Panc1 (cell line): ENCODE data around the gene ST6GALNAC6. TPM values are rescaled to one million over a fixed set of nuclear protein-coding genes. Genes with fewer than 3 reads are reported as not detected.

Experiments
- ATAC-seq: fragments of 200-7000 bp; cut with Tn5 transposase; 2 replicates; pipeline ENCODE4 v1.9.1; 2020; ENCODE audit warnings: mild to moderate bottlenecking, moderate library complexity
- BruUV-seq: library from RNA; stranded (reverse); fragments of 400-500 nt; replicated peaks from 2 replicates; lab custom pipeline; 2021; lab: Mats Ljungman, UMichigan
- CTCF ChIA-PET: fragments of 300-600 bp; sonication (Branson Sonifier 250); formaldehyde crosslinking; loops from one replicate; lab custom pipeline; 2022; ENCODE audit warnings: antibody characterized with exemption; lab: Charles Lee
- POLR2A ChIA-PET: fragments of 300-600 bp; sonication (Branson Sonifier 250); formaldehyde crosslinking; loops from one replicate; lab custom pipeline; 2022; ENCODE audit warnings: antibody characterized with exemption; lab: Charles Lee
- DNase-seq: peaks from one replicate; pipeline ENCODE4 v3.0.0-alpha.2; 2010; ENCODE audit warnings: low read depth, low spot score
- H3K27ac ChIP-seq: 2 replicates; pipeline ENCODE4 v1.5.1; 2011; ENCODE audit warnings: mild to moderate bottlenecking, low read length, inconsistent platforms
- H3K27me3 ChIP-seq: fragments of 200-500 bp; sonication (Bioruptor generic); 2 replicates; pipeline ENCODE4 v1.6.0; 2014; ENCODE audit warnings: low read length, inconsistent platforms; ENCODE audit not compliant: control insufficient read depth, insufficient read depth
- H3K36me3 ChIP-seq: fragments of 200-500 bp; sonication (Bioruptor generic); 2 replicates; pipeline ENCODE4 v1.5.1; 2014; ENCODE audit warnings: inconsistent platforms, mild to moderate bottlenecking, low read length, moderate library complexity; ENCODE audit not compliant: control insufficient read depth, insufficient read depth
- H3K4me1 ChIP-seq: 2 replicates; pipeline ENCODE4 v1.5.1; 2011; ENCODE audit warnings: inconsistent platforms, mild to moderate bottlenecking, low read length, moderate library complexity; ENCODE audit not compliant: control insufficient read depth, insufficient read depth
- H3K4me3 ChIP-seq, 2 experiments: 2 replicates each; pipeline ENCODE4 v1.5.1; 2011 to 2012; ENCODE audit warnings: low read depth in 2 of 2, low read length in 2 of 2, mild to moderate bottlenecking in 2 of 2, inconsistent platforms in 1 of 2, moderate library complexity in 1 of 2
- H3K9me3 ChIP-seq: fragments of 200-500 bp; sonication (Bioruptor generic); 2 replicates; pipeline ENCODE4 v1.5.1; 2014; ENCODE audit warnings: low read depth, mild to moderate bottlenecking, inconsistent platforms, low read length, moderate library complexity; ENCODE audit not compliant: control insufficient read depth, insufficient read depth
- POLR2AphosphoS5 ChIP-seq: IDR thresholded peaks from 2 replicates; pipeline ENCODE4 v1.6.1; 2012; ENCODE audit warnings: mild to moderate bottlenecking, low read depth, low read length, moderate library complexity
- SIN3A ChIP-seq: IDR thresholded peaks from 2 replicates; pipeline ENCODE4 v1.6.1; 2012; ENCODE audit warnings: low read depth, mild to moderate bottlenecking, low read length, moderate library complexity, borderline replicate concordance; ENCODE audit not compliant: insufficient read depth
- TCF7L2 ChIP-seq: IDR thresholded peaks from 2 replicates; pipeline ENCODE4 v1.6.1; 2011; ENCODE audit warnings: mild to moderate bottlenecking, low read depth, low read length, inconsistent platforms
- in situ Hi-C: cut with HindIII; loops from 2 replicates; pipeline ENCODE4 v1.10.0; 2016; ENCODE audit warnings: low sequenced_read_pairs, low pct_unique_long_range_greater_than_20kb
- intact Hi-C: fragments of 100-400 bp; cut with micrococcal nuclease; formaldehyde crosslinking; loops from one replicate; pipeline ENCODE4 v1.10.0; 2022; ENCODE audit not compliant: unreplicated experiment
- total RNA-seq: library from RNA; stranded (reverse); gene quantifications from one replicate; pipeline ENCODE4 v1.2.1, GENCODE V29; 2021; ENCODE audit not compliant: unreplicated experiment
- TF ChIP-seq, protein P1 (sequence below): fragments of 450-650 bp; IDR thresholded peaks from 2 replicates; pipeline ENCODE4 v1.5.1; 2017; ENCODE audit warnings: mild to moderate bottlenecking
- TF ChIP-seq, protein P2 (sequence below), 2 experiments: IDR thresholded peaks; 2 replicates each; pipeline ENCODE4 v1.6.1; 2011 to 2012; ENCODE audit warnings: low read depth in 2 of 2, control low read depth in 1 of 2, low read length in 1 of 2, mild to moderate bottlenecking in 1 of 2, moderate library complexity in 1 of 2; ENCODE audit not compliant: insufficient read depth in 1 of 2

The ST6GALNAC6 gene
- total RNA-seq, 1 experiment from 2014 or later, result 50.2 TPM

DNA sequence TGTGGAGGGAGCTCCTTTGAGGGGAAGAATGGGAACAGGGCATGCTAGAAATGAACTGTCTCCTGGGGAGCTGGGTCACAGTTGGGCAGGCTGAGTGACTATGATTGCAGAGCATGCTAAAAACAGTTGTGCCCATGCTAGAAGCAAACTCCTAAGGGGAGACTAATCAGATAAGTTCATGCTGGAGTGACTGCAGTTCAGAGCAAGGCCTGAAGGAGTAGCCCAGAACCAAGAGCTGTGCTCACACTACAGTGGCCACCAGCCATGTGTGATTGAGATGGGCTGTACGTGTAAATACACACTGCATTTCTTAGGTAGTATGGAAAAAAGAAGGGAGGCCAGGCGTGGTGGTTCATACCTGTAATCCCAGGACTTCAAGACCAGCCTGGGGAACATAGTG is 11.6 kb downstream of the ST6GALNAC6 start:
- intact Hi-C loops, result no loop called here
- no peaks in the 10 kb centered on the region for H3K36me3 ChIP-seq

DNA sequence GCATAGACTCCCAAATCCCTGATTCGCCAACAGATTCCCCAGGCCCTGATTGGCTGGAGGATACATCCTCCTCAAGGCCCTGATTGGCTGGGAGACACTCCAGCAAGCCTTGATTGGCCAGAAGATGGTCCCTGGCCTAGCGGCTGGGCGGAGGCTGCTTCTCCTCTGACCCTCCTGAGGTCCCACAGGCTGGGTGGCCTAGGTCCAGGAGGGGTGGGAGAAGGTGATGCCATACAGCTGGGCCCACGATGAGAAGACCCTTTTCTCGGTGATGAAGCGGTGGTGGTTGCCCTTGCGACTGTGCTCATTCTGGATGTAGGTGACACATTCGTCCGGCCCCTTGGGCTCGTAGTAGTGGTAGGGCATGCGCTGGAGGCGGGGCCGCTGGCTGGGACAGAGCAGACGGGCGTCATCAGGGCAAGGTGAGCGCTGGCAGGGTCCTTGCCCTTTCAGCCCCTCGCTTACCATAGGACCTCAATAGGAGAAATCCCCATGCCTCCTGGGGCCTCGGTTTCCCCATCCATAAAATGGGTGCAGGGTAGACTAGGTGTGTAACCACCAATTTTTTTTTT is 12.9 kb downstream of the ST6GALNAC6 start:
- ATAC-seq (0 out of 2 replicates have a peak, but pooled peaks have one; percentile 23), DNase-seq (no peak)
- no TSS peak for BruUV-seq
- ChIA-PET POLR2A (no interaction called here), CTCF (no interaction called here)
- no peak overlapping the region for H3K4me3 ChIP-seq
- peaks cover 26% of the 10 kb centered on the region for H3K4me1 ChIP-seq
- no peak for TF ChIP-seq SIN3A
- TF ChIP-seq, protein P1, sequence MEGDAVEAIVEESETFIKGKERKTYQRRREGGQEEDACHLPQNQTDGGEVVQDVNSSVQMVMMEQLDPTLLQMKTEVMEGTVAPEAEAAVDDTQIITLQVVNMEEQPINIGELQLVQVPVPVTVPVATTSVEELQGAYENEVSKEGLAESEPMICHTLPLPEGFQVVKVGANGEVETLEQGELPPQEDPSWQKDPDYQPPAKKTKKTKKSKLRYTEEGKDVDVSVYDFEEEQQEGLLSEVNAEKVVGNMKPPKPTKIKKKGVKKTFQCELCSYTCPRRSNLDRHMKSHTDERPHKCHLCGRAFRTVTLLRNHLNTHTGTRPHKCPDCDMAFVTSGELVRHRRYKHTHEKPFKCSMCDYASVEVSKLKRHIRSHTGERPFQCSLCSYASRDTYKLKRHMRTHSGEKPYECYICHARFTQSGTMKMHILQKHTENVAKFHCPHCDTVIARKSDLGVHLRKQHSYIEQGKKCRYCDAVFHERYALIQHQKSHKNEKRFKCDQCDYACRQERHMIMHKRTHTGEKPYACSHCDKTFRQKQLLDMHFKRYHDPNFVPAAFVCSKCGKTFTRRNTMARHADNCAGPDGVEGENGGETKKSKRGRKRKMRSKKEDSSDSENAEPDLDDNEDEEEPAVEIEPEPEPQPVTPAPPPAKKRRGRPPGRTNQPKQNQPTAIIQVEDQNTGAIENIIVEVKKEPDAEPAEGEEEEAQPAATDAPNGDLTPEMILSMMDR, result no peak
- TF ChIP-seq POLR2AphosphoS5, result no peak
- TF ChIP-seq TCF7L2, result no peak
- TF ChIP-seq, protein P2, sequence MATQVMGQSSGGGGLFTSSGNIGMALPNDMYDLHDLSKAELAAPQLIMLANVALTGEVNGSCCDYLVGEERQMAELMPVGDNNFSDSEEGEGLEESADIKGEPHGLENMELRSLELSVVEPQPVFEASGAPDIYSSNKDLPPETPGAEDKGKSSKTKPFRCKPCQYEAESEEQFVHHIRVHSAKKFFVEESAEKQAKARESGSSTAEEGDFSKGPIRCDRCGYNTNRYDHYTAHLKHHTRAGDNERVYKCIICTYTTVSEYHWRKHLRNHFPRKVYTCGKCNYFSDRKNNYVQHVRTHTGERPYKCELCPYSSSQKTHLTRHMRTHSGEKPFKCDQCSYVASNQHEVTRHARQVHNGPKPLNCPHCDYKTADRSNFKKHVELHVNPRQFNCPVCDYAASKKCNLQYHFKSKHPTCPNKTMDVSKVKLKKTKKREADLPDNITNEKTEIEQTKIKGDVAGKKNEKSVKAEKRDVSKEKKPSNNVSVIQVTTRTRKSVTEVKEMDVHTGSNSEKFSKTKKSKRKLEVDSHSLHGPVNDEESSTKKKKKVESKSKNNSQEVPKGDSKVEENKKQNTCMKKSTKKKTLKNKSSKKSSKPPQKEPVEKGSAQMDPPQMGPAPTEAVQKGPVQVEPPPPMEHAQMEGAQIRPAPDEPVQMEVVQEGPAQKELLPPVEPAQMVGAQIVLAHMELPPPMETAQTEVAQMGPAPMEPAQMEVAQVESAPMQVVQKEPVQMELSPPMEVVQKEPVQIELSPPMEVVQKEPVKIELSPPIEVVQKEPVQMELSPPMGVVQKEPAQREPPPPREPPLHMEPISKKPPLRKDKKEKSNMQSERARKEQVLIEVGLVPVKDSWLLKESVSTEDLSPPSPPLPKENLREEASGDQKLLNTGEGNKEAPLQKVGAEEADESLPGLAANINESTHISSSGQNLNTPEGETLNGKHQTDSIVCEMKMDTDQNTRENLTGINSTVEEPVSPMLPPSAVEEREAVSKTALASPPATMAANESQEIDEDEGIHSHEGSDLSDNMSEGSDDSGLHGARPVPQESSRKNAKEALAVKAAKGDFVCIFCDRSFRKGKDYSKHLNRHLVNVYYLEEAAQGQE (IDR thresholded peaks at IDR 0.05; ENCODE audit: insufficient read depth in 1 of 2, low read depth in 2 of 2, low read length in 1 of 2), result no peak
- H3K27me3 ChIP-seq, result no peaks in the 10 kb centered on the region
- H3K36me3 ChIP-seq, result no peaks in the 10 kb centered on the region
- peak overlapping the region; percentile 3; the same call in 1 of the 2 replicates for H3K27ac ChIP-seq
- no peaks in the 10 kb centered on the region for H3K9me3 ChIP-seq
- intact Hi-C loops (no loop called here), in situ Hi-C loops (no loop called here)

More for the DNA sequence above, 11.6 kb downstream of the ST6GALNAC6 start:
- DNase-seq, result no peak
- ATAC-seq, result peak; percentile 65
- in situ Hi-C loops, result no loop called here
- TF ChIP-seq, protein P2 (IDR thresholded peaks at IDR 0.05; ENCODE audit: insufficient read depth in 1 of 2, low read depth in 2 of 2, low read length in 1 of 2), result no peak
- TF ChIP-seq TCF7L2, result no peak
- no peak for TF ChIP-seq POLR2AphosphoS5
- TF ChIP-seq, protein P1, result no peak
- no peak for TF ChIP-seq SIN3A
- Histone ChIP-seq H3K4me3 (no peak overlapping the region), H3K27me3 (no peaks in the 10 kb centered on the region), H3K4me1 (peaks cover 26% of the 10 kb centered on the region), H3K9me3 (no peaks in the 10 kb centered on the region), H3K27ac (no peak overlapping the region)
- ChIA-PET POLR2A (no interaction called here), CTCF (interaction anchor here (0.6 kb wide), 1 partner anchor 95 kb away, joined by 3 read pairs; no protein-coding TSS in a partner anchor)
- BruUV-seq, result no TSS peak
